Endothelial cell (in vitro differentiated cells): ENCODE results near the gene PARVG. TPM values are rescaled to one million over a fixed set of nuclear protein-coding genes. Genes with fewer than 3 reads are reported as not detected.

Experiments used
- DNase-seq: peaks from one replicate; pipeline ENCODE4 v3.0.0; 2021; ENCODE audit warnings: low spot score
- H3K27ac Mint-ChIP-seq: one replicate; pipeline ENCODE4 v1.8.0; 2021; ENCODE audit warnings: mixed read lengths, inconsistent platforms; ENCODE audit not compliant: unreplicated experiment
- H3K27me3 Mint-ChIP-seq: one replicate; pipeline ENCODE4 v1.8.0; 2021; ENCODE audit warnings: mild to moderate bottlenecking, moderate library complexity, mixed read lengths, inconsistent platforms; ENCODE audit not compliant: unreplicated experiment
- H3K36me3 Mint-ChIP-seq: one replicate; pipeline ENCODE4 v1.8.0; 2021; ENCODE audit warnings: mild to moderate bottlenecking, low read depth, mixed read lengths, inconsistent platforms; ENCODE audit not compliant: unreplicated experiment
- H3K4me1 Mint-ChIP-seq: one replicate; pipeline ENCODE4 v1.8.0; 2021; ENCODE audit warnings: mild to moderate bottlenecking, mixed read lengths, inconsistent platforms; ENCODE audit not compliant: unreplicated experiment
- H3K4me3 Mint-ChIP-seq: one replicate; pipeline ENCODE4 v1.8.0; 2021; ENCODE audit warnings: mild to moderate bottlenecking, mixed read lengths, inconsistent platforms; ENCODE audit not compliant: unreplicated experiment
- H3K9me3 Mint-ChIP-seq: one replicate; pipeline ENCODE4 v1.8.0; 2021; ENCODE audit warnings: mixed read lengths, inconsistent platforms; ENCODE audit not compliant: unreplicated experiment
- CTCF ChIP-seq: fragments of 200-600 bp; sonication (generic); IDR thresholded peaks from one replicate; pipeline ENCODE4 v1.5.0; 2021; ENCODE audit warnings: antibody characterized with exemption; ENCODE audit not compliant: unreplicated experiment
- total RNA-seq: library from RNA; stranded (reverse); fragmentation: NEBNext Ultra II Directional; extraction: Animal tissue kit (Norgen Biotek cat#: 25700); gene quantifications from one replicate; pipeline ENCODE4 v1.2.1, GENCODE V29; 2021; ENCODE audit not compliant: unreplicated experiment

Gene PARVG
- total RNA-seq, 1 donor from 2014 or later = 0.90 TPM

DNA sequence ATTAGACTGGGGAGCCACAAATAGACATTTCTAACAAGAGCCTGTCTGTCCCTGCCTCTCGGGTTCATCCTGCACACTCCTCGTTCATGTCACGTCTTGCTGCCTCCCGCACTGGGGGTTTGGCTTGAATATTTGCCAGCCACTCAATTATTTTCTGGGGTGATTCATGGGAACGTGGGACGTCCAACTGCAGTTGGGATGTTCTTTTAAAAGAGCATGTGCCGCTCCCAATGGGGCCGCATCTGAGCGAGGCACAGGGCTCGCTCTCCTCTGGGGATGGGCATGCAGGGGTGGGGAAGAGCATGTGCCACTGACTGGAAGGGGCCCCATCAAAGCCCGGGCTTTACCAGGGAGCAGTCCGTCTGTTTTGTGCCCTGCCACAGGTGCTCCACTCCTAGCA lies 43.4 kb downstream of the PARVG start:
- Mint-ChIP-seq H3K27me3 (peaks cover 6% of the 10 kb centered on the region), H3K36me3 (no peaks in the 10 kb centered on the region), H3K4me1 (no peaks in the 10 kb centered on the region), H3K27ac (no peak overlapping the region), H3K4me3 (no peak overlapping the region), H3K9me3 (no peaks in the 10 kb centered on the region)
- no peak for DNase-seq
- TF ChIP-seq CTCF = no peak

GRCh38 chr22:44225091-44225689 lies 44.5 kb downstream of the PARVG start:
- Mint-ChIP-seq H3K4me3 (no peak overlapping the region), H3K27ac (no peak overlapping the region), H3K27me3 (peaks cover 6% of the 10 kb centered on the region), H3K9me3 (no peaks in the 10 kb centered on the region), H3K4me1 (no peaks in the 10 kb centered on the region), H3K36me3 (no peaks in the 10 kb centered on the region)
- TF ChIP-seq CTCF = no peak
- DNase-seq = no peak

DNA sequence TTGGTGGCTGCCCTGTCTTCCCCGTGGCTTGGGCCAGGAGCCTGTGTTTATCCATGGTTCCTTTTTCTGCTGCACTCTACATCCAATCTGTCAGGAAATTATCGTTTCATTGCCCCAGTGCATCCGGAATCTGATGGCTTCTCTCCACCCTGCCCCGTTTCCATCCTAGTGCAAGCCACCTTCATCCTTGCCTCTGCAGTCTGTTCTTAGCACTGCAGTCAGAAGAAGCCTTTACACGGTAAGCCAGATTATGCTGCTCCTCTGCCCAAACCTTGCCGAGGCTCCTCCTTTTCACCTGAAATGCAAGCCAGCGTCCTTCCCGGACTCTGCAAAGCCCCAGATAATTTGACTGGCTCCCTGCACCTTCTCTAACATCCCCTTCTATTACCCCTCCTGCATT lies 45.1 kb downstream of the PARVG start:
- Mint-ChIP-seq H3K9me3 (no peaks in the 10 kb centered on the region), H3K27me3 (peaks cover 6% of the 10 kb centered on the region), H3K4me1 (no peaks in the 10 kb centered on the region), H3K36me3 (no peaks in the 10 kb centered on the region), H3K4me3 (no peak overlapping the region), H3K27ac (no peak overlapping the region)
- no peak for TF ChIP-seq CTCF
- DNase-seq = no peak

DNA sequence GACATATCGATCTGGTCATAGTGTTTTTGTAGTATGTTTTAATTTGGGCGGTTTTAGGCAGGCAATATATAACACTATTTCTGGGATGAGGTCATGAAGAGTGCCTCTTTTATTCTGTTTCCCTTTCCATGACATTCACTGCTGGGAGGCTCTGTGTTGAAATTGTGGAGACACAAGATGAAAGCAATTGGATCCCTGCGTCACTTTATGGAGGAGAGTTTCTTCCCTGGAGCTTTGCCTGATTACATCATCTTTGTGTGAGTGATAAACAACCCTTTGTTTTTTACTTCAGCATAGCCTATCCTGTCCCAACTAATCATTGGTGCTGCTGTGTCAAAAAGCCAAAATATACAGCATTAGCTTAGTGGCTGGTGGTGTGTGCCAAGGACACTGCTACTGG lies 48.6 kb downstream of the PARVG start:
- H3K27me3 Mint-ChIP-seq = peaks cover 2% of the 10 kb centered on the region
- no peak overlapping the region for H3K27ac Mint-ChIP-seq
- no peaks in the 10 kb centered on the region for H3K9me3 Mint-ChIP-seq
- peaks cover 3% of the 10 kb centered on the region for H3K4me1 Mint-ChIP-seq
- H3K36me3 Mint-ChIP-seq = no peaks in the 10 kb centered on the region
- no peak overlapping the region for H3K4me3 Mint-ChIP-seq
- TF ChIP-seq CTCF = no peak
- DNase-seq = no peak

- no peak overlapping the region for H3K4me3 Mint-ChIP-seq
- no peaks in the 10 kb centered on the region for H3K9me3 Mint-ChIP-seq
- peaks cover 2% of the 10 kb centered on the region for H3K27me3 Mint-ChIP-seq
- TF ChIP-seq CTCF = no peak
- DNase-seq = no peak
- H3K4me1 Mint-ChIP-seq = peaks cover 3% of the 10 kb centered on the region
- no peaks in the 10 kb centered on the region for H3K36me3 Mint-ChIP-seq
- no peak overlapping the region for H3K27ac Mint-ChIP-seq
Measured at GRCh38 chr22:44229809-44230208, 49.1 kb downstream of the PARVG start.
